A549 (cell line): Measurements from ENCODE around the gene SH3PXD2B. TPM values are rescaled to one million over a fixed set of nuclear protein-coding genes. Genes with fewer than 3 reads are reported as not detected.

Experiments used
- ATAC-seq, 2 experiments: fragments of 200-7000 bp in 1 of 2; fragments of >200 bp in 1 of 2; cut with Nextera tagmentation in 1 of 2; cut with Tn5 transposase in 1 of 2; 3 replicates each; pipeline versions ENCODE4 v1.8.0 to v1.9.1; 2018 to 2020; ENCODE audit warnings: mild to moderate bottlenecking in 1 of 2, moderate library complexity in 1 of 2
- CTCF ChIA-PET: fragments of 300-600 bp; sonication (Branson Sonifier 250); formaldehyde crosslinking; extraction: SDS; loops from one replicate; lab custom pipeline; 2021; ENCODE audit warnings: antibody characterized with exemption, inconsistent platforms; lab: Yijun Ruan, JAX
- POLR2A ChIA-PET: fragments of 350-600 bp; formaldehyde crosslinking; extraction: SDS; loops from one replicate; lab custom pipeline; 2021; ENCODE audit warnings: antibody characterized with exemption, inconsistent platforms; lab: Yijun Ruan, JAX
- DNase-seq, 2 experiments: peaks; one replicate each; pipeline versions ENCODE4 v3.0.0 to v3.0.0-alpha.2; 2011 to 2016; ENCODE audit warnings: low read depth in 1 of 2, low spot score in 1 of 2
- FAIRE-seq: peaks from 2 replicates; lab custom pipeline; 2011; peaks lifted over from hg19 to GRCh38; lab: Jason Lieb, UNC
- H3K27ac ChIP-seq, 2 experiments: fragments of >200 bp; sonication (Bioruptor Twin); formaldehyde crosslinking; 3 replicates each; pipeline ENCODE4 v1.5.1; 2016 to 2017
- H3K4me1 ChIP-seq: fragments of >200 bp; sonication (Bioruptor Twin); formaldehyde crosslinking; 3 replicates; pipeline ENCODE4 v1.6.1; 2016
- H3K4me2 ChIP-seq: fragments of >200 bp; sonication (Bioruptor Twin); formaldehyde crosslinking; 3 replicates; pipeline ENCODE4 v1.6.1; 2016
- H3K4me3 ChIP-seq: fragments of >200 bp; sonication (Bioruptor Twin); formaldehyde crosslinking; 3 replicates; pipeline ENCODE4 v1.5.1; 2016
- H3K9me3 ChIP-seq: fragments of >200 bp; sonication (Bioruptor Twin); formaldehyde crosslinking; 3 replicates; pipeline ENCODE4 v1.6.1; 2016
- ATOH8 ChIP-seq: fragments of 250-450 bp; sonication (Bioruptor Pico); IDR thresholded peaks from 2 replicates; pipeline ENCODE4 v1.5.0; 2020; ENCODE audit warnings: low read depth, mild to moderate bottlenecking, moderate library complexity
- CBX2 ChIP-seq: fragments of 200-600 bp; sonication (generic); IDR thresholded peaks from 2 replicates; pipeline ENCODE4 v1.6.1; 2016; ENCODE audit warnings: low read depth, mild to moderate bottlenecking, borderline replicate concordance
- CEBPB ChIP-seq, 2 experiments: fragments of >200 bp in 1 of 2; sonication (Bioruptor Twin) in 1 of 2; formaldehyde crosslinking in 1 of 2; IDR thresholded peaks; 2 replicates each; pipeline ENCODE4 v1.6.1; 2012 to 2016
- CHD4 ChIP-seq: fragments of 200-600 bp; sonication (generic); IDR thresholded peaks from 2 replicates; pipeline ENCODE4 v1.6.1; 2016; ENCODE audit warnings: antibody characterized with exemption, mild to moderate bottlenecking, borderline replicate concordance
- CTCF ChIP-seq: fragments of >200 bp; sonication (Bioruptor Twin); formaldehyde crosslinking; IDR thresholded peaks from 3 replicates; pipeline ENCODE4 v1.5.1; 2016
- EP300 ChIP-seq, 2 experiments: fragments of >200 bp; sonication (Bioruptor Twin); formaldehyde crosslinking; IDR thresholded peaks; 2 replicates in 1 of 2; 3 replicates in 1 of 2; pipeline ENCODE4 v1.6.1; 2016 to 2017
- FOSL2 ChIP-seq, 2 experiments: fragments of 450-650 bp in 1 of 2; fragments of >200 bp in 1 of 2; sonication (Bioruptor Twin) in 1 of 2; formaldehyde crosslinking; IDR thresholded peaks; 2 replicates each; pipeline versions ENCODE4 v1.5.0 to v1.6.1; 2016 to 2020; ENCODE audit warnings: mild to moderate bottlenecking in 1 of 2, moderate library complexity in 1 of 2
- FOXS1 ChIP-seq: fragments of 250-450 bp; sonication (Bioruptor Pico); IDR thresholded peaks from 2 replicates; pipeline ENCODE4 v1.5.0; 2020; ENCODE audit warnings: mild to moderate bottlenecking, moderate library complexity
- HEYL ChIP-seq: fragments of 250-450 bp; sonication (Bioruptor Pico); IDR thresholded peaks from 2 replicates; pipeline ENCODE4 v1.8.0; 2021; ENCODE audit warnings: mild to moderate bottlenecking, moderate library complexity
- HMGXB4 ChIP-seq: fragments of 250-450 bp; sonication (Bioruptor Pico); IDR thresholded peaks from 2 replicates; pipeline ENCODE4 v1.5.0; 2021; ENCODE audit warnings: mild to moderate bottlenecking, moderate library complexity, borderline replicate concordance
- HOXA7 ChIP-seq: fragments of 250-450 bp; sonication (Bioruptor Pico); IDR thresholded peaks from 2 replicates; pipeline ENCODE4 v1.5.0; 2020; ENCODE audit warnings: mild to moderate bottlenecking, moderate library complexity
- HOXB13 ChIP-seq: fragments of 250-450 bp; sonication (Bioruptor Pico); IDR thresholded peaks from 2 replicates; pipeline ENCODE4 v1.5.0; 2020; ENCODE audit warnings: low read depth, mild to moderate bottlenecking, moderate library complexity
- JUN ChIP-seq, 2 experiments: fragments of >200 bp; sonication (Bioruptor Twin); formaldehyde crosslinking; IDR thresholded peaks; 2 replicates in 1 of 2; 3 replicates in 1 of 2; pipeline ENCODE4 v1.6.1; 2016 to 2017
- KDM5A ChIP-seq: fragments of 200-600 bp; sonication (generic); IDR thresholded peaks from 2 replicates; pipeline ENCODE4 v1.6.1; 2016; ENCODE audit warnings: antibody characterized with exemption, mild to moderate bottlenecking
- MAZ ChIP-seq: fragments of 150-350 bp; IDR thresholded peaks from 2 replicates; pipeline ENCODE4 v1.6.1; 2014; ENCODE audit warnings: antibody characterized with exemption, low read depth, low read length, borderline replicate concordance
- MYC ChIP-seq: IDR thresholded peaks from 2 replicates; pipeline ENCODE4 v1.6.1; 2012; ENCODE audit warnings: mild to moderate bottlenecking, inconsistent platforms, low read length, improper control_type of control experiment, borderline replicate concordance
- NR3C1 ChIP-seq: fragments of >200 bp; sonication (Bioruptor Twin); formaldehyde crosslinking; IDR thresholded peaks from 3 replicates; pipeline ENCODE4 v1.6.1; 2017
- PBX3 ChIP-seq: IDR thresholded peaks from 2 replicates; pipeline ENCODE4 v1.6.1; 2012
- POLR2A ChIP-seq: IDR thresholded peaks from 2 replicates; pipeline ENCODE4 v1.6.1; 2012; ENCODE audit warnings: mild to moderate bottlenecking, low read length
- POLR2AphosphoS2 ChIP-seq: conservative IDR thresholded peaks from 2 replicates; pipeline ENCODE4 v1.6.1; 2012; ENCODE audit warnings: low read length, improper control_type of control experiment, inconsistent platforms
- RARB ChIP-seq: fragments of 250-450 bp; sonication (Bioruptor Pico); IDR thresholded peaks from 2 replicates; pipeline ENCODE4 v1.8.0; 2021; ENCODE audit warnings: mild to moderate bottlenecking, moderate library complexity
- RNF2 ChIP-seq: fragments of 200-600 bp; sonication (generic); IDR thresholded peaks from 2 replicates; pipeline ENCODE4 v1.6.1; 2016; ENCODE audit warnings: low read depth, mild to moderate bottlenecking, antibody characterized with exemption, moderate library complexity, borderline replicate concordance
- SMC3 ChIP-seq: fragments of >200 bp; sonication (Bioruptor Twin); formaldehyde crosslinking; IDR thresholded peaks from 3 replicates; pipeline ENCODE4 v1.6.1; 2018; ENCODE audit warnings: inconsistent platforms
- SREBF2 ChIP-seq: fragments of 450-650 bp; IDR thresholded peaks from 2 replicates; pipeline ENCODE4 v1.6.1; 2014; ENCODE audit warnings: mild to moderate bottlenecking, moderate library complexity
- TFCP2L1 ChIP-seq: fragments of 250-450 bp; sonication (Bioruptor Pico); IDR thresholded peaks from 2 replicates; pipeline ENCODE4 v1.5.0; 2021; ENCODE audit warnings: mild to moderate bottlenecking
- ZC3H11A ChIP-seq: fragments of 450-650 bp; IDR thresholded peaks from 2 replicates; pipeline ENCODE4 v1.6.1; 2014; ENCODE audit warnings: antibody characterized with exemption, mild to moderate bottlenecking
- ZSCAN20 ChIP-seq: fragments of 250-450 bp; sonication (Bioruptor Pico); IDR thresholded peaks from 2 replicates; pipeline ENCODE4 v1.8.0; 2022; ENCODE audit warnings: mild to moderate bottlenecking, moderate library complexity
- WGBS: methylation state at CpG from one replicate; pipeline ENCODE4 v1.1.6; 2017; ENCODE audit errors: missing lambda C conversion rate; 5-methylcytosine and 5-hydroxymethylcytosine counted together
- polyA plus RNA-seq, 4 experiments: library from polyadenylated mRNA; depleted of rRNA in 3 of 4; stranded (reverse); fragments of >200 nt; fragmentation: RNase III in 1 of 4; extraction: RNeasy Plus Mini Kit Qiagen cat#74134 plus additional on column Dnase treatment in 1 of 4; gene quantifications; 2 replicates in 3 of 4; 3 replicates in 1 of 4; pipeline ENCODE4 v1.2.3, GENCODE V29; 2011 to 2017

Gene SH3PXD2B
- polyA plus RNA-seq, 2 of the 4 experiments (the other 2 are of a cell fraction) = 15.1 to 15.5 TPM

- TF ChIP-seq MYC = no peak
- no peak for TF ChIP-seq POLR2AphosphoS2
Measured at GRCh38 chr5:172434251-172434650, 20.1 kb downstream of the SH3PXD2B start (continued).

GRCh38 chr5:172433513-172433912 is 20.8 kb downstream of the SH3PXD2B start:
- 96% methylated on average over 7 of the region's 7 CpGs for WGBS
- DNase-seq (no peak), FAIRE-seq (no peak), ATAC-seq (no peak)
- no peaks in the 10 kb centered on the region for H3K9me3 ChIP-seq
- no peak overlapping the region for H3K4me3 ChIP-seq
- H3K4me2 ChIP-seq = no peak overlapping the region
- ChIA-PET POLR2A (no interaction called here), CTCF (interaction anchor here (0.6 to 4.7 kb wide), 3 partner anchors 11 to 35 kb away, joined by 4 to 39 read pairs (median 4); no protein-coding TSS in a partner anchor)
- TF ChIP-seq HMGXB4 (CRISPR knock-in tag) (no peak), CEBPB (IDR thresholded peaks at IDR 0.05) (no peak), ZSCAN20 (CRISPR knock-in tag) (no peak), FOSL2 (IDR thresholded peaks at IDR 0.05) (no peak), FOSL2 (CRISPR knock-in tag; IDR thresholded peaks at IDR 0.05) (no peak), RARB (CRISPR knock-in tag) (no peak), ZC3H11A (no peak), RNF2 (no peak)
- no peak overlapping the region for H3K27ac ChIP-seq
- peaks cover 24% of the 10 kb centered on the region for H3K4me1 ChIP-seq

GRCh38 chr5:172433071-172433470 is 21.3 kb downstream of the SH3PXD2B start:
- H3K4me1 ChIP-seq = peaks cover 19% of the 10 kb centered on the region
- no peak overlapping the region for H3K4me2 ChIP-seq
- WGBS = 87% methylated on average over 3 of the region's 3 CpGs
- no peaks in the 10 kb centered on the region for H3K9me3 ChIP-seq
- DNase-seq = no peak
- H3K4me3 ChIP-seq = no peak overlapping the region
- CTCF ChIA-PET = interaction anchor here (0.6 kb wide), 1 partner anchor 36 kb away, joined by 4 read pairs; no protein-coding TSS in a partner anchor
- FAIRE-seq = no peak
- POLR2A ChIA-PET = no interaction called here
- ATAC-seq = no peak
- TF ChIP-seq PBX3 = no peak
- TF ChIP-seq JUN (IDR thresholded peaks at IDR 0.05) = no peak
- no peak for TF ChIP-seq RARB (CRISPR knock-in tag)
- TF ChIP-seq HEYL (CRISPR knock-in tag) = no peak
- no peak for TF ChIP-seq CHD4
- no peak for TF ChIP-seq HOXB13 (CRISPR knock-in tag)
- TF ChIP-seq SREBF2 = no peak
- TF ChIP-seq KDM5A = no peak
- no peak for TF ChIP-seq HOXA7
- TF ChIP-seq SMC3 = no peak
- TF ChIP-seq MAZ = no peak
- H3K27ac ChIP-seq = no peak overlapping the region

GRCh38 chr5:172430354-172430753 is 24.0 kb downstream of the SH3PXD2B start:
- POLR2A ChIA-PET = no interaction called here
- no peak for FAIRE-seq
- DNase-seq = no peak
- Histone ChIP-seq H3K4me3 (no peak overlapping the region), H3K4me2 (no peak overlapping the region), H3K27ac (no peak overlapping the region), H3K4me1 (0 out of 3 replicates have a peak, but pooled peaks cover 6% of the 10 kb centered on the region), H3K9me3 (no peaks in the 10 kb centered on the region)
- TF ChIP-seq HMGXB4 (CRISPR knock-in tag) = no peak
- TF ChIP-seq NR3C1 = no peak
- no peak for TF ChIP-seq CBX2
- TF ChIP-seq TFCP2L1 (CRISPR knock-in tag) = no peak
- TF ChIP-seq ATOH8 (CRISPR knock-in tag) = no peak
- TF ChIP-seq EP300 (IDR thresholded peaks at IDR 0.05) = no peak
- TF ChIP-seq CTCF = no peak
- TF ChIP-seq HOXA7 = no peak
- TF ChIP-seq FOXS1 (CRISPR knock-in tag) = no peak
- TF ChIP-seq POLR2A = no peak
- 91% methylated on average over 2 of the region's 2 CpGs for WGBS
- CTCF ChIA-PET = interaction anchor here (1.6 kb wide), 1 partner anchor 13 kb away, joined by 3 read pairs; no protein-coding TSS in a partner anchor
- no peak; a peak in 1 of 6 replicates for ATAC-seq
